ENCODE measurements around the gene PIAS4.

The PIAS4 gene

GRCh38 chr19:3961007-3961406, 46.5 kb upstream of the PIAS4 start:
- no peak overlapping the region for H3K4me3 ChIP-seq (ENCODE audit: low read length)
- no peaks in the 10 kb centered on the region for H3K27me3 ChIP-seq (ENCODE audit: control insufficient read depth, low read length)
- H3K9me2 ChIP-seq (replicated peaks; ENCODE audit: control insufficient read depth, low read length) = no peaks in the 10 kb centered on the region
- H3K9me3 ChIP-seq (ENCODE audit: control insufficient read depth, insufficient read depth, low read length) = no peaks in the 10 kb centered on the region
- TF ChIP-seq CTCF (IDR thresholded peaks at IDR 0.05; ENCODE audit: low read depth, low read length, poor library complexity, severe bottlenecking) (no peak), EZH2phosphoT487 (IDR thresholded peaks at IDR 0.05; ENCODE audit: borderline replicate concordance, low read length) (no peak)
- no peaks in the 10 kb centered on the region for H3K4me1 ChIP-seq (ENCODE audit: control insufficient read depth, low read length)
- H4K20me1 ChIP-seq (ENCODE audit: control insufficient read depth, insufficient read depth, low read depth, low read length) = no peaks in the 10 kb centered on the region
- no peak overlapping the region for H3K27ac ChIP-seq (ENCODE audit: low read depth, low read length)
- no peak overlapping the region for H3K4me2 ChIP-seq (ENCODE audit: low read length)
- no peaks in the 10 kb centered on the region for H3F3A ChIP-seq (ENCODE audit: control insufficient read depth, insufficient read depth)
- H3K36me3 ChIP-seq (ENCODE audit: control insufficient read depth, low read length) = peaks cover 29% of the 10 kb centered on the region
- H3K79me2 ChIP-seq (ENCODE audit: control insufficient read depth, low read length) = no peaks in the 10 kb centered on the region

GRCh38 chr19:3963458-3964255, 43.9 kb upstream of the PIAS4 start:
- Histone ChIP-seq H3K4me3 (ENCODE audit: low read length) (no peak overlapping the region), H3K4me2 (ENCODE audit: low read length) (no peak overlapping the region), H3K27me3 (ENCODE audit: control insufficient read depth, low read length) (no peaks in the 10 kb centered on the region), H3K27ac (ENCODE audit: low read depth, low read length) (no peak overlapping the region), H3K9me3 (ENCODE audit: control insufficient read depth, insufficient read depth, low read length) (no peaks in the 10 kb centered on the region), H3K9me2 (replicated peaks; ENCODE audit: control insufficient read depth, low read length) (no peaks in the 10 kb centered on the region), H3F3A (ENCODE audit: control insufficient read depth, insufficient read depth) (no peaks in the 10 kb centered on the region), H4K20me1 (ENCODE audit: control insufficient read depth, insufficient read depth, low read depth, low read length) (no peaks in the 10 kb centered on the region), H3K79me2 (ENCODE audit: control insufficient read depth, low read length) (peaks cover 9% of the 10 kb centered on the region), H3K36me3 (ENCODE audit: control insufficient read depth, low read length) (peaks cover 44% of the 10 kb centered on the region), H3K4me1 (ENCODE audit: control insufficient read depth, low read length) (no peaks in the 10 kb centered on the region)
- TF ChIP-seq EZH2phosphoT487 (IDR thresholded peaks at IDR 0.05; ENCODE audit: borderline replicate concordance, low read length) = no peak
- TF ChIP-seq CTCF (IDR thresholded peaks at IDR 0.05; ENCODE audit: low read depth, low read length, poor library complexity, severe bottlenecking) = no peak

GRCh38 chr19:3964256-3965194, 43.0 kb upstream of the PIAS4 start:
- H3K4me1 ChIP-seq (ENCODE audit: control insufficient read depth, low read length) = peaks cover 8% of the 10 kb centered on the region
- no peak overlapping the region for H3K4me2 ChIP-seq (ENCODE audit: low read length)
- peaks cover 4% of the 10 kb centered on the region; the same call in 1 of the 2 replicates for H4K20me1 ChIP-seq (ENCODE audit: control insufficient read depth, insufficient read depth, low read depth, low read length)
- H3K27ac ChIP-seq (ENCODE audit: low read depth, low read length) = no peak overlapping the region
- H3K9me3 ChIP-seq (ENCODE audit: control insufficient read depth, insufficient read depth, low read length) = no peaks in the 10 kb centered on the region
- H3F3A ChIP-seq (ENCODE audit: control insufficient read depth, insufficient read depth) = no peaks in the 10 kb centered on the region
- H3K9me2 ChIP-seq (replicated peaks; ENCODE audit: control insufficient read depth, low read length) = no peaks in the 10 kb centered on the region
- H3K27me3 ChIP-seq (ENCODE audit: control insufficient read depth, low read length) = no peaks in the 10 kb centered on the region
- peaks cover 52% of the 10 kb centered on the region for H3K36me3 ChIP-seq (ENCODE audit: control insufficient read depth, low read length)
- H3K4me3 ChIP-seq (ENCODE audit: low read length) = no peak overlapping the region
- no peak for TF ChIP-seq EZH2phosphoT487 (IDR thresholded peaks at IDR 0.05; ENCODE audit: borderline replicate concordance, low read length)
- no peak for TF ChIP-seq CTCF (IDR thresholded peaks at IDR 0.05; ENCODE audit: low read depth, low read length, poor library complexity, severe bottlenecking)
- H3K79me2 ChIP-seq (ENCODE audit: control insufficient read depth, low read length) = peaks cover 17% of the 10 kb centered on the region
